HG03025 (cell line): ENCODE results near the gene CDKN3.
A peak's percentile ranks its signal among the peaks of the same experiment; 100 is the strongest.
"Not testable (repeated sequence)": the region's sequence is repeated elsewhere in the genome, so short reads cannot be mapped to it uniquely, and the experiment has no call there.

Experiments used
- ATAC-seq: cut with Tn5 transposase; IDR thresholded peaks from one replicate; pipeline ENCODE4 v1.9.1; 2021; ENCODE audit warnings: mild to moderate bottlenecking, moderate library complexity; ENCODE audit not compliant: unreplicated experiment, low FRiP score

Gene CDKN3

DNA sequence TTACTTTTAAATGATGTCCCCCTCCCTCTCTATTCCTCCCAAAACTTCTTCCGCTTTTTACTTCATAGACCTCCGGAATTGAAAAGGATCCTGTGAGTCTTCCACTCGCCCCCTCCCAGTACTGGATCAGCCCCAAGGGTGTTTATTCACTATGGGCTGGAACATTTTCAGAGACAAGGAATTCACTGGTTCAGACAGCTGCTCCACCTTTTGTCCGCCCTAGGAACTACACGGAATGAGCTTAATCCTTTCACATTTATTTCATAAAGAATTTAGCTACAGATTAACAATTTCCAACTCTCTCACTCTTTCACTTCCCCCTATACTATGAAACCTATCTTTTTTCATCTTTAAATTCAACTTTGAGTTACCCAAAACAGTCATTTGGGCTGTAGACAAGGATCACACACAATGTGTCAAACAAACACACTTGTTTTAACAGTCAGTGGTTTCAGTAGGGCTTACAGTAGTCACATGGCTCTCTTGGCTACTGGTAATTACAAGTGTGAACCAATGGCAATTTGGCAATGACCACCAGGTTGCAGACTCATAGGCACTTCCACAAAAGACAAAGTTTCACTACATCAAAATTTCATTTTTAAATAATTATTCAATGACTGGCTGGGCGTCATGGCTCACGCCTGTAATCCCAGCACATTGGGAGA lies 23.8 kb downstream of the CDKN3 start:
- no peak for ATAC-seq

DNA sequence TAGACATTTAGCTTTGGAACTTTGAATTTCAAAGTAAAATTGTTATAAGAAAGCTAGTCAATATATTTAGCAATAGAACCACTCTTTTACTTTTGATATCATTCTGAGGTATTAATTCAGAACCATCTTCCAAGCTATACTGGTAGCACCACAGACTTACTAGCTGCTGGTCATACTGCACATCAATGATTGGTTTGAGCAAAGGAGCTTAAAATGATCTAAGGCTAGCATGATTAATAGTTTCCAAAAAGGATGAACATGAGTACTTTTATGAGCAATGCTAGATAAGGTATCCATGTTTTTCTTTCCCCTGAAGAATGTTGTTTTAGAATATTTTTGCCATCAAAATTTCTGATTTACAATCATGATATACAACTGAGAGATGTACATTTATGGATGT lies 27.2 kb downstream of the CDKN3 start:
- no peak for ATAC-seq

DNA sequence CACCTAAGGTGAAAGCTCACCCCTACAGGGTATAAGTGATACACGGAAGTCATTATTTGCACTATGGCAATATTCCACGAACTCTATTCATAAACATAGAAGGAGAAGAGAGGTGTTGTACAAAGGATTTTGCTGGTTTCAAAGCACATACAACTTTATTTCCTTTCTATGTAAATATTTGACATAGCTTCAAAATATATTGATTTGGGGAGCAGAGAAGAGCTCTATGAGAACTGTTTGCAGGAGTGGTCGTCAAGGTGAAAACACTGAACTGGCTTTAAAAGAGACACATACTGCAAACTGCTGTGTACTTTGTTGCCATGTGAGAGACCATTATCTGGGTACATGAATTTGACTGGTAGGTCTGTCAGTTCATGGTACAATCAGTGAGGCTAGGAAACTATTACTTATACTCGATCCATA lies 27.7 kb downstream of the CDKN3 start:
- no peak for ATAC-seq

DNA sequence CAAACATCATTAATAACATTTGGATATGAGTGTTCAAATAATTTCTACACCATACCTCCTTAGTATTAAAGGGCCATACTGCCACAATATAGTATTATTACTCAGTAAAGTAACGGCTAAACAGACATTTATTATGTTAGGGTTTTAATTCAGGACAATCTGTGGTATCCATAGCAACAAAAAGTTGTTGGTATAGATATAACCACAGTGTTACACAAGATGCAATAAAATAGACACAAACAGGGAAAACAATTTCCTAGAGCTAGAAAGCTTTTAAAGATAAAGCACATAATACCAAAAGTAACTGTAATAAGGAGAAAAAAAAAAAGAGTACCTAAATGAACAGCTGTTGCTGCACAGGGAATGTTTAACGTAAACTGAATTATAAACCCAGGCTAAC lies 28.3 kb downstream of the CDKN3 start:
- no peak for ATAC-seq

DNA sequence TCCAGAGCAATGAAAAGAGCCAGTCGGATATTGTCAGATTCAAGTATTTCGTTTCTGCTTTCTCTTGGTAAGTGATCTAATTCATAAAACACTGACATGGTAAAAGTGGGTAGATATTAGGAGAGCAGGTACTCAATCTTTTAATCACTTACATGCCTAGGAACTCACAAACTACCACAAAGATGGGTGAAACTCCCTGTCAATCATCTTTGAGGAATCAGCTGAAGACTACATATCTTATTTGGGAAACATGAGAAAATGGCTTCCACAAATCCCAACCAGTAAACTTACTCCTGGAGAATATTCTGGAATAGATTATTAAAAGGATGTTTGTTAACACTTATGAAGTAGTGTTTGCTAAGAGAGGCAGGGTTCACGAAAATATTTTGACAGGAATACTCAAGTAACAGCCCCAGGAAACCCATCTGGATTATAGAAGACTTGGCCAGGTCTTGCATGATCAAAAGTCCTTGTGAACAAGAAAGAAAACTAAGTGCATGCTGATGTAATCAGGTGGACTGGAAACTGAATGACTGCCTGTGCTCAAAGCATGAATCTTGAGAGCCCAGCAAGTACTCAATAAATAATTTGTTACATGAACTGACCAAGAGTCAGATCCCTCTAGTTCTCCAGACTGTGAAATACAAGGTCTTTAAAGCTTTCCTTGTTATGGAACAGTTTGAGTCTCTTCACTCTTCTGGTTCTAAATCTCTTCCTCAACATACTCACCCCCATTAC lies 28.9 kb downstream of the CDKN3 start:
- ATAC-seq: no peak

DNA sequence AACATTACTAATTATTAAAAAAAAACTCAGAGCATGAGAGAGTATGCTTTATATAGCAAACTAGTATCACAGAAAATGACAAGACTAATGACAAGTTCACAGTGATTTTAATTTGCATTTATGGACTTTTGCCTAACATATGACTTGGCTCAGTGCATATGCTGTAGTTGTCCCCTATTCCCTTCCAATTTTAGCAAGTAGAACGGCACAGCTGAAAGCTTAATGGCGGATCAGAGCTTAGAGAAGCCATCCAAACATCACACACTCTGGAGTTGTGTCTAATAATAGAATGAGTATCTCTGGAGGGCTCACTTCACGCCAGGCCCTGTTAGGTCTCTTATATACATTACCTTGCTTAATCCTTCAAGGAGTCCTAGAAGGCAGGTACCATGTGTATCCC lies 31.1 kb downstream of the CDKN3 start:
- ATAC-seq: no peak

DNA sequence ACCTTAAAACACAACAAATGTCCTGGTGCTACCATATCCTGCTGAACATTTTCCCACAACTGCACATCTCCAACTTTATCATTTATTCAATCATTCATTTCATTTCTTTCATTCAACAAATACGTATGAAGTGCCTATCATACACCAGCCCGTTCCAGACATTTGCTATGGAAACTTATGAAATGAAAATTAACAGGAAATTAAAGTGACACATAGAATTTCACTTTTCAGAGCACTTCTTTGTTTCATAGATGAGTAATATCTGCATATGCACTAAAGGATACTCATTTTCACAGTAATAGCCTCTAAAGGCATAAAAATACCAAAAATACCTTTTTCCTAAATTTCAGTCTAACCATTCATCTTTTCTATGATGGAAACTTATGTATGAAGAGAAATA lies 31.7 kb downstream of the CDKN3 start:
- ATAC-seq: no peak

DNA sequence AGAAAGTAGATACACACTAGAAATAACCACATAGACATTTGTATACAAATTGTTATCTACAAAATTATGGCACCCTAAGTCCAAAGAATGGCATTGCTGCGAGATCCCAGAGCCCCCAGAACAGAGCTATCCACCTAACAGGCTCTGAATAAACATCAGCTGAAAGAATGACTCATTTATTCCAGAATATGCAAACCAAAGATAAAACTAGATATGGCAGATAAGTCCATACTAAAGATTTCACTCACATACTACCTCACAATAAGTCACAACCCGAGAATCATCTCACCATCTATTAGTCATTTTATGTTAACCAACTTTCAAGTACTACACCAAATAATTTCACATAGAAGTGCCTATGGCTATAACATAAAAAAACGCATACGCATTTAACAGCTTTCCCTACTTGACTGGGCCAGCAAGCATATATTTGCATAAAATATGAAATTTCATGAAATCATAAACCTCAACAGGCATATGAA lies 38.7 kb downstream of the CDKN3 start:
- no peak for ATAC-seq

DNA sequence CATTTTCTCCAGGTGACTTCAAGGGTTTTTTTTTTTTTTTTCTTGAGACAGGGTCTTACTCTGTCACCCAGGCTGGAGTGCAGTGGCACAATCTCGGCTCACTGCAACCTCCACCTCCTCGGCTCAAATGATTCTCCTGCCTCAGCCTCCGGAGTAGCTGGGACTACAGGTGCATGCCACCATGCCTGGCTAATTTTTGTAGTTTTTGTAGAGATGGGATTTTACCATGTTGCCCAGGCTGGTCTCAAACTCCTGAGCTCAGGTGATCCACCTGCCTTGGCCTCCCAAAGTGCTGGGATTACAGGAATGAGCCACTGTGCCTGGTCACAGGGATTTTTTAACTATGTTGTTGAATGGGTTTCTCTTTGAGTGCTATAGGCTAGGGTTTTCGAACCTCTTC lies 41.1 kb downstream of the CDKN3 start:
- ATAC-seq: not testable (repeated sequence)

DNA sequence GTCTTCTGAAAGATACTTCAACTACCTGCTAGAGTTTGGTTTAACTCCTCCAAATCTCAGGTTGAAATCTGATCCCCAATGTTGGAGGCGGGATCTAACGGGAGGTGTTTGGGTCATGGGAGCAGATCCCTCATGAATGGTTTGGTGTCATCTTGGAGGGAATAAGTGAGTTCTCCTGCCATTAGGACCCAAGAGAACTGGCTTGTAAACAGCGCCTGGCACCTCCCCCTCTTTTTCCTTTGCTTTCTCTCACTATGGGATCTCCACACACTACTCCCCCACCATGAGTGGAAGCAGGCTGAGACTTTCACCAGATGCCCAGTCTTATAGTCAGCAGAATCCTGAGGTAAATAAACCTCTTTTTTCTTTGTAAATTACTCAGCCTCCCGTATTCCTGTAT lies 41.9 kb downstream of the CDKN3 start:
- no peak for ATAC-seq

DNA sequence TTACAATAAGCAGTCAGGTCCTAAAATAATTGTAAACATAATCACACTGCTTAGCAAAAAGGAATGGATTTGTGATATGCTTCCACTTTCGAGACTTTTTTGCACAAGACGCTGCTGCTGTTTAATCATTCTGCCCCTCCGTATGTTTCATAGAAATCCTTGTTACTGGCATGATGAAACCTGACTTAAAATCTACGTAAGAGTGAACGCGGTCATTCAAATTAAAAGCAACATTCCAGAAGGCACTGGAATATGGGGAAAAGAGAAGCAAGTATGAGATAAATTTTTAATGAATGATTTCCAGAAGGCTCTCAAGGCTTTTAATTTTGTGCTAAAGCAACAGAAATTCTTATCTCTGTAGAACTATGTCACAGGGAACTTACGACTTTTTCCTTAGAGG lies 43.2 kb downstream of the CDKN3 start:
- ATAC-seq: no peak

DNA sequence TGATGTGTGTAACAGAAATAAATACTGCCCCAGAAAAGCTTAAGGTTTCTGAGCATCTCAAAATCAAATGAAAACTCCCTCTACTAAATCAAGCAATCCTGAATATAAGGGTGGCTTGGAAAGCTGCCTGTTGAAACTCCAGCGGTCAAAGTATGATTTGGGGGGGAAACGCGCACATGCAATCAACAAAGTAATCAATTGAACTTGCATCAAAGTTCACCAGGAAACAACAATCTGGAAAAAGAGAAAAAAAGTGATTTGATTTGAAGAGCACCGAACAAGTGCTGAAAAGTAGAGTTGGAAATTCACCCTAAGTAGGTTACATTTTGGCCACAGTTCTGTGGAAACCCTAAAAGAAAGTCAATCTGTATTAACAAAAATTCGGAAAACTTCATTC lies 43.7 kb downstream of the CDKN3 start:
- no peak for ATAC-seq

DNA sequence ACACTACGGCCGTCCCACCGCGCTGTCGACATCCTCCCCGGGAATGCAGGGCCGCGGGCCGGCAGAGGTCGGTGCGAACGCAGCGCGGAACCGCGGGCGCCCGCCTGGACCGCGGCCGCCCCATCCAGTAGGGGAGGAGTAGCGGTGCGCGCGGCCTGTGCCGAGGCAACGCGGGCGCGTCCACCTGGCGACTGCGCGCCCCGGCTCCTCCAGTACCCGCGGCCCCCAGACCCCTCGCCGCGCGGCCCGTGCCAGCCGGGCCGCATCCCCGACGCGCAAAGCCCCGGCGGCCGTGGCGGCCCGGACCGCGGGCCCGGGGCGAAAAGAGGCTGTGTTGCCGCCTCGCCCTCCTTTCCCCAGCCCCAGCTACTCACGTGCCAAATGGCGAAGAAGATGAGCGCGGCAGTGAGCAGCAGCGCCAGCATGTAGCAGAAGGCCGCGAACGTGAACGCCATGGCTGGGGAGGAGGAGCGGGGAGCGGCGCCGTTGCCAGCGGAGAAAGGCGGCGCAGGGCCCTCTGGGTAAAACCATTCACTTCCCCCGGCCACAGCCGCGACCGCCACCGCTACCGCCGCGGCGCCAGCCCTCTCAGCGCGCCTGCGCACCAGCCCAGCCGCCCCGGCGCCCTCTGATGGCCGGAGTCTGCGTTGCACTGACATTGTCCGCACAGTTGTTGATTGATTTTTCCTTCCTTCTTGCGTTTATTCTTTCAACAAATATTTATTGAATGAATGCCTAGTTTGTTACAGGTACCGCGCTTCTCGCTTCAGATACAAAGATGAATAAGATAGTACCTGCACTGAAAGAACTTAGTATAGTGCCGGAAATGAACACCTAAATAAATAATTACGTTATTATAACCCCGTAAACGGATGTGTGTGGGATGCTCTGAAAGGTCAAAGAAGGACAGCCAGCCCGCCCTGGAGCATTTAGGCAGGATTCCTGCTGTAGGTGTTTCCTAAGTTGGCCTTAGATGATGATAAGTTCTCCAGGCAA lies 44.4 kb downstream of the CDKN3 start, which contains the start of gene CNIH1:
Gene CNIH1 (minus strand): TSS at position 502 of the 996 bp plus-strand sequence. CDS start 47 bp downstream, at position 455.
- ATAC-seq: peak; percentile 97

DNA sequence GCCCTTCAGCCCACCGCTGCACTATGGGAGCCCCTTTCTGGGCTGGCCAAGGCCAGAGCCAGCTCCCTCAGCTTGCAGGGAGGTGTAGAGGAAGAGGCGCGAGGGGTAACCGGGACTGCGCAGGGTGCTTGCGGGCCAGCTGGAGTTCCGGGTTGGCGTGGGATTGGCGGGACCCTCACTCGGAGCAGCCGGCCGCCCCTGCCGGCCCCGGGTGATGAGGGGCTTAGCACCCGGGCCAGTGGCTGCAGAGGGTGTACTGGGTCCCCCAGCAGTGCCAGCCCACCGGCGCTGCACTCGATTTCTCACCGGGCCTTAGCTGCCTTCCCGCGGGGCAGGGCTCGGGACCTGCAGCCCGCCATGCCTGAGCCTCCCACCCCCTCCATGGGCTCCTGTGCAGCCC lies 46.2 kb downstream of the CDKN3 start:
- not testable (repeated sequence) for ATAC-seq

DNA sequence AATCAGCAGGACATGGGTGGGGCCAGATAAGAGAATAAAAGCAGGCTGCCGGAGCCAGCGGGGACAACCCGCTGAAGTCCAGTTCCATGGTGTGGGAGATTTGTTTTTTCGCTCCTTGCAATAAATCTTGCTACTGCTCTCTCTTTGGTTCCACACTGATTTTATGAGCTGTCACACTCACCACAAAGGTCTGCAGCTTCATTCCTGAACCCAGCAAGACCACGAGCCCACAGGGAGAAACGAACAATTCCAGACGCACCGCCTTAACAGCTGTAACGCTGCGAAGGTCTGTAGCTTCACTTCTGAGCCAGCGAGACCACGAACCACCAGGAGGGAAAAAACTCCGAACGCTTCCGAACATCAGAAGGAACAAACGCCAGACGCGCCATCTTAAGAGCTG lies 47.2 kb downstream of the CDKN3 start:
- no peak for ATAC-seq

DNA sequence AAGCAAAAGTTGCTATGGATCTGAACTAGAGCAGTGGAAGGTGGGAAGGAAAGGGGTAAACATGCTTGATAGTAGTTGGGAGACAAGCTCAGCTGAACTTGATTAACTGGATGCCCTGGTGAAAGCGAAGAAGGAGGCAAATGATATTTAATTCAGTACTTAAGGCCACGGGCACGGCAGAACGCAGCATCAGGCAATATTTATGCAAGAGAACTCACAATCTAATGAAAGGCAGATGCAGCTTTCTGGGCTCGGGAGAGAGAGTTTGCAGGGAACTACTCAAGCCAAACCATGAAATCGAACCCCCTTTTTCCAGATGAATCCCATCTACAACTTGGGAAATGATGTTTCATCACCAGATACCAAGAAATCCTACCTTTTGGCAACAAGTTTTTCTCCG lies 47.9 kb downstream of the CDKN3 start:
- no peak for ATAC-seq

DNA sequence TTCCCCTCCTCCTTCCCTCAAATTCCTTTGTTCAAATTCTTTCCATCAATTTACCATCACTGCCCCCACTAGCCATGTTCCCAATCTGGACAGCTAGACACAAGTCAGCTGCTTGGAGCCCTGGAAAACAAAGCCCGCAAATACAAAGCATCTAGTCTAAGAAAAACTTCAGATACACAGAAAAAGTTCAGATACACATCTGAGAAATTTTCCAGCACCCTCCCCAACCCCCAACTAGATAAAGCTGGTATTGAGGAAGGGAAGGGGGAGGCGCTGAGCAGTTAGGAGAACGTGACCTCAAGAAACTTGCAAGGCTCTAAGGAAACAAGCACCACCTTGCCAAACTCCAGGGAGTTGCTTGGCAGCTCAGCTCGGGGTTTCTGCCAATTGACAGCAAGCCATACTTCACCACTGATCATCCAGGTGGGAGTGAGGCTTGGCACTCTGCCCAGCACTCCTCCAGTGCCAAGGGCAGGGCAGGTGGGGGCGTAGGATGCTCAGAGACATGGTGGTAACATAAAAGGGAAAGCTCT lies 49.4 kb downstream of the CDKN3 start:
- no peak for ATAC-seq

DNA sequence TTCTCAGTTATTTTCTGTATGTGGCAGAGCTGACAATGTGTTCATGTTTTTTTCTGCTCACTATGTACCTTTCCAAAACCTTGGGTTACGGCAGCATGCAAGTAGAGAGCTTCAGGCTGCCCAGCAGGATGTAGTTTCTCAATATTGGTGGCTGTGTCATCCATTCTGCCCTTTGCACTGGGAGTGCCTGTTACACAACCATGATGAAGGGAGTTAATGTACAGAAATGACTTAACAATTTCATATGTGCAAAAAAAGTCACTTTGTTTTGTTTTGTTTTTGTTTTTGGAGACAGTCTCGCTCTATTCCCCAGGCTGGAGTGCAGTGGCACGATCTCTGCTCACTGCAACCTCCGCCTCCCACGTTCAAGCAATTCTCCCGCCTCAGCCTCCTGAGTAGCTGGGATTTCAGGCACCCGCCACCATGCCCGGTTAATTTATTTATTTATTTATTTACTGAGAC lies 50.5 kb downstream of the CDKN3 start:
- no peak for ATAC-seq

DNA sequence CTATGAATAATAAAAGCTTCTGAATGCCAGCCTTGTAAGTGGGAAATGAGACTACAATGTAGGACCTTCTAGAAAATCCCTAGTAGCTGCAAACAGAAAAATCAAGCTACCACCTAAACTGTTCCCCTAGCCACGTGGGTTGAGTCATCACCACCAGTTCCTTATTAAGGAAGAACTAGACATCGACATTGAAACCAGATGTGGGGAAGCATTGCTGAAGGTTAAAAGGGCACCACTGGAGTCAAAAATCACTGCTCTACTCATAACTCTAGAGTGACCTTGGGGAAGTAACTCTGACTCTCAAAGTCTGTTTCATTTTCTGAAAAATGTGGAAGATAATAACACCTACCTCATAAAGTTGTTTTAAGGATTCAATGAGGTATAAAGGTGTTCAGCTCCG lies 53.7 kb downstream of the CDKN3 start:
- ATAC-seq: no peak

DNA sequence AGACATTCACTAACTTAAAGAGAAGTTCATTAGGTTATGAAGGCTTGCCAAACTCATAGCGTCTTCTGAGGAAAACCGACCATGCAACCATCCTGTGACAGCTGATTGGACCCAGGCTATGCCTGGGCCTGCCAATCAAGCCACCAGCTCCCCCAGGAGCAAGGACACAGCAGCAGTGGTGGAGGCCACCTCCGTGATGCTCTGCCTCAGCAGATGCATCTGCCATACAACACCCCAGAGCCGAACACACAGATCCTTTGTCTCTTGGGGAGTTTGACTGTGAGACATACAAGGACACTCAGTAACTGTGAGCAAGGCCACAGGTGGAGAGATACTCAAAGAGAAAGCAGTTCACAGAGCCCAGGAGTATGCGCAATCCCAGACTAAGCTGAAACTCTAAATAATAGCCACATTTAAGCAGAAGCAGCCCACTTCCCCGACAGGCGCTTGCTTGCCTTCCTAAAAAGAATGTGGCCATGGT lies 54.4 kb downstream of the CDKN3 start:
- no peak for ATAC-seq
